Measurements from ENCODE around the gene KCTD1.

DNA sequence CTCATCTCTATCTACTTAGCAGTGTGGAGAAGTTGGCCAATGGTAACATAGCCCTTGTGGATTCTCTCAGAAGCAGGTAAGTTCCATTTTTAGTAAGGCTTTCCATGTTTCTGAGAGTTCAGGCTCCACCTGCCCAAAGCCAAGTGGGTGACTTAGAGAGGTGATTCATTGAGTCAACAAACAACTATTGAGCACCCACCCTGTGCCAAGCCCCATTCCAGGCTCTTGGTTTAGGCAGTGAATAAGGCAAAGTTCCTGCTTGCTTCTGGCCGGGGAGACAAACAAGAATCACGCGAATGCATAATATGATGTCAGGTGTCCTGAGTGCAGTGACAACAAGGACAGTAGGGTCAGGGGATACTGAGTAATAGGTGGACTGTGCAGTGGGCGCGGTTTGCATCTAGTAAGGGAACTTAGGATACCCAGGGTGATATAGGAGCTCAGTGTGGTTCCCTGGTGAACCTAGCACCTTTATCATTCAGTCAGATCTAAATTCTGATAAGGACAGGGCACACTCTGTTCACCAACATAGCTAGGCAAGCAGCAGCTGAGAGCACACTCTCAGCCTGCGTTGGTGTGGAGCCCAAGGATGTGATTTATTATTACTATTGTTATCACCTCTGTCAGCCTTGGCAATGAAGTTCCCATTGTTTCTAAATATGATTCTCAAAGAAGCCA, 31.7 kb upstream of the KCTD1 start:
- TF ChIP-seq, protein P1, sequence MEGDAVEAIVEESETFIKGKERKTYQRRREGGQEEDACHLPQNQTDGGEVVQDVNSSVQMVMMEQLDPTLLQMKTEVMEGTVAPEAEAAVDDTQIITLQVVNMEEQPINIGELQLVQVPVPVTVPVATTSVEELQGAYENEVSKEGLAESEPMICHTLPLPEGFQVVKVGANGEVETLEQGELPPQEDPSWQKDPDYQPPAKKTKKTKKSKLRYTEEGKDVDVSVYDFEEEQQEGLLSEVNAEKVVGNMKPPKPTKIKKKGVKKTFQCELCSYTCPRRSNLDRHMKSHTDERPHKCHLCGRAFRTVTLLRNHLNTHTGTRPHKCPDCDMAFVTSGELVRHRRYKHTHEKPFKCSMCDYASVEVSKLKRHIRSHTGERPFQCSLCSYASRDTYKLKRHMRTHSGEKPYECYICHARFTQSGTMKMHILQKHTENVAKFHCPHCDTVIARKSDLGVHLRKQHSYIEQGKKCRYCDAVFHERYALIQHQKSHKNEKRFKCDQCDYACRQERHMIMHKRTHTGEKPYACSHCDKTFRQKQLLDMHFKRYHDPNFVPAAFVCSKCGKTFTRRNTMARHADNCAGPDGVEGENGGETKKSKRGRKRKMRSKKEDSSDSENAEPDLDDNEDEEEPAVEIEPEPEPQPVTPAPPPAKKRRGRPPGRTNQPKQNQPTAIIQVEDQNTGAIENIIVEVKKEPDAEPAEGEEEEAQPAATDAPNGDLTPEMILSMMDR (conservative IDR thresholded peaks at IDR 0.05; ENCODE audit: low read depth, low read length): no peak
- no peak for TF ChIP-seq EZH2 (IDR thresholded peaks at IDR 0.05; ENCODE audit: borderline replicate concordance, low read depth, low read length, poor library complexity, severe bottlenecking)
